RWPE2 (cell line): ENCODE data around the gene EPHA6.
"Not testable (repeated sequence)": the region's sequence is repeated elsewhere in the genome, so short reads cannot be mapped to it uniquely, and the experiment has no call there.

Experiments used
- ATAC-seq: fragments of 200-7000 bp; cut with Tn5 transposase; 3 replicates; pipeline ENCODE4 v1.9.1; 2021; ENCODE audit warnings: low read depth
- DNase-seq: peaks from one replicate; pipeline ENCODE4 v3.0.0-alpha.2; 2020; ENCODE audit warnings: low spot score
- H3K27ac ChIP-seq: fragments of 450-650 bp; 2 replicates; pipeline ENCODE4 v1.5.1; 2017; ENCODE audit warnings: mild to moderate bottlenecking; ENCODE audit not compliant: poor library complexity, severe bottlenecking
- H3K27me3 ChIP-seq: fragments of 250-450 bp; sonication (Bioruptor Pico); 2 replicates; pipeline ENCODE4 v1.5.1; 2021; ENCODE audit warnings: mild to moderate bottlenecking, moderate library complexity; ENCODE audit not compliant: insufficient read depth, poor library complexity, severe bottlenecking
- H3K36me3 ChIP-seq: fragments of 250-450 bp; sonication (Bioruptor Pico); 2 replicates; pipeline ENCODE4 v1.5.1; 2020; ENCODE audit warnings: low read depth, mild to moderate bottlenecking, moderate library complexity
- H3K4me1 ChIP-seq: fragments of 250-450 bp; sonication (Bioruptor Pico); 2 replicates; pipeline ENCODE4 v1.5.1; 2021; ENCODE audit warnings: mild to moderate bottlenecking, moderate library complexity; ENCODE audit not compliant: insufficient read depth, poor library complexity, severe bottlenecking
- H3K4me3 ChIP-seq: fragments of 250-450 bp; sonication (Bioruptor Pico); 2 replicates; pipeline ENCODE4 v1.5.1; 2021; ENCODE audit warnings: mild to moderate bottlenecking, moderate library complexity; ENCODE audit not compliant: severe bottlenecking
- H3K9me3 ChIP-seq: fragments of 250-450 bp; sonication (Bioruptor Pico); 2 replicates; pipeline ENCODE4 v1.5.1; 2021; ENCODE audit warnings: mild to moderate bottlenecking, moderate library complexity; ENCODE audit not compliant: severe bottlenecking
- CTCF ChIP-seq: fragments of 450-650 bp; IDR thresholded peaks from one replicate; pipeline ENCODE4 v1.5.1; 2017; ENCODE audit warnings: mild to moderate bottlenecking, moderate library complexity; ENCODE audit not compliant: poor library complexity, severe bottlenecking

EPHA6 gene

GRCh38 chr3:97265237-97266005 is 451.0 kb downstream of the EPHA6 start:
- H3K4me1 ChIP-seq = no peaks in the 10 kb centered on the region
- H3K27ac ChIP-seq = no peak overlapping the region
- ATAC-seq (no peak), DNase-seq (no peak)
- no peak overlapping the region for H3K4me3 ChIP-seq
- H3K36me3 ChIP-seq = no peaks in the 10 kb centered on the region
- H3K9me3 ChIP-seq = no peaks in the 10 kb centered on the region
- no peak for TF ChIP-seq CTCF
- no peaks in the 10 kb centered on the region for H3K27me3 ChIP-seq

GRCh38 chr3:97269202-97269601 is 454.8 kb downstream of the EPHA6 start:
- Histone ChIP-seq H3K36me3 (no peaks in the 10 kb centered on the region), H3K27ac (no peak overlapping the region), H3K4me1 (no peaks in the 10 kb centered on the region), H3K4me3 (no peak overlapping the region), H3K27me3 (no peaks in the 10 kb centered on the region), H3K9me3 (no peaks in the 10 kb centered on the region)
- no peak for TF ChIP-seq CTCF
- no peak for DNase-seq
- ATAC-seq = no peak

GRCh38 chr3:97276879-97277550 is 462.6 kb downstream of the EPHA6 start:
- not testable (repeated sequence) for H3K4me3 ChIP-seq, H3K9me3 ChIP-seq, H3K27me3 ChIP-seq, H3K27ac ChIP-seq, H3K36me3 ChIP-seq, DNase-seq, H3K4me1 ChIP-seq, ATAC-seq

- Histone ChIP-seq H3K27ac (no peak overlapping the region), H3K27me3 (no peaks in the 10 kb centered on the region), H3K4me3 (no peak overlapping the region), H3K36me3 (no peaks in the 10 kb centered on the region), H3K4me1 (no peaks in the 10 kb centered on the region), H3K9me3 (no peaks in the 10 kb centered on the region)
- DNase-seq (no peak), ATAC-seq (no peak)
- TF ChIP-seq CTCF = no peak
Measured at GRCh38 chr3:97277708-97278107, 463.3 kb downstream of the EPHA6 start.

- Histone ChIP-seq H3K4me3 (no peak overlapping the region), H3K36me3 (no peaks in the 10 kb centered on the region), H3K9me3 (no peaks in the 10 kb centered on the region), H3K27me3 (no peaks in the 10 kb centered on the region), H3K4me1 (no peaks in the 10 kb centered on the region), H3K27ac (no peak overlapping the region)
- no peak for DNase-seq
- no peak for ATAC-seq
- no peak for TF ChIP-seq CTCF
Measured at GRCh38 chr3:97278506-97278905, 464.1 kb downstream of the EPHA6 start.
